ENCODE results near the gene KDM4C. TPM values are rescaled to one million over a fixed set of nuclear protein-coding genes. Genes with fewer than 3 reads are reported as not detected.

Gene KDM4C
- total and polyA plus RNA-seq, 8 donors, result 6.7 to 129 (median 79.9) TPM

- intact Hi-C loops (cut with DNase I; ENCODE audit: low total_unique reads), result no loop called here
- no peaks in the 10 kb centered on the region for H3K9me3 ChIP-seq
- TF ChIP-seq POLR2AphosphoS5 (IDR thresholded peaks at IDR 0.05) (no peak), POLR2A (IDR thresholded peaks at IDR 0.05) (no peak), EP300 (IDR thresholded peaks at IDR 0.05) (no peak), CTCF (IDR thresholded peaks at IDR 0.05) (no peak)
- H3K27me3 ChIP-seq, result no peaks in the 10 kb centered on the region
- no peak for DNase-seq
- no peak overlapping the region for H3K4me3 ChIP-seq
- peaks cover under 1 to 23% (median 11%) of the 10 kb centered on the region in 4 donors for H3K4me1 ChIP-seq
- peaks cover 0 to 7% (median 3%) of the 10 kb centered on the region in 4 donors for H3K36me3 ChIP-seq
- no peak overlapping the region for H3K27ac ChIP-seq
Measured at GRCh38 chr9:6920041-6920440, 162.3 kb downstream of the KDM4C start.

GRCh38 chr9:6921315-6921714 is 163.5 kb downstream of the KDM4C start:
- Histone ChIP-seq H3K27me3 (no peaks in the 10 kb centered on the region), H3K27ac (no peak overlapping the region), H3K4me3 (no peak overlapping the region), H3K36me3 (peaks cover 0 to 7% (median 3%) of the 10 kb centered on the region in 4 donors), H3K9me3 (no peaks in the 10 kb centered on the region), H3K4me1 (peaks cover 13 to 32% (median 18%) of the 10 kb centered on the region in 4 donors)
- TF ChIP-seq CTCF (IDR thresholded peaks at IDR 0.05) (no peak), POLR2AphosphoS5 (IDR thresholded peaks at IDR 0.05) (no peak), POLR2A (IDR thresholded peaks at IDR 0.05) (no peak), EP300 (IDR thresholded peaks at IDR 0.05) (no peak)
- 83 to 93% (median 88%) methylated on average over 5 of the region's 5 CpGs for WGBS, 5 donors
- DNase-seq, result no peak
- intact Hi-C loops (cut with DNase I; ENCODE audit: low total_unique reads), result no loop called here

GRCh38 chr9:6922124-6922676 is 164.4 kb downstream of the KDM4C start:
- intact Hi-C loops (cut with DNase I; ENCODE audit: low total_unique reads), result no loop called here
- Histone ChIP-seq H3K36me3 (peaks cover 0 to 7% (median 3%) of the 10 kb centered on the region in 4 donors), H3K4me3 (no peak overlapping the region), H3K4me1 (peaks cover 13 to 32% (median 22%) of the 10 kb centered on the region in 4 donors), H3K27ac (no peak overlapping the region), H3K27me3 (no peaks in the 10 kb centered on the region), H3K9me3 (no peaks in the 10 kb centered on the region)
- no peak for DNase-seq
- 85 to 94% (median 89%) methylated on average over 2 of the region's 2 CpGs for WGBS, 5 donors
- TF ChIP-seq EP300 (IDR thresholded peaks at IDR 0.05), result no peak
- TF ChIP-seq POLR2AphosphoS5 (IDR thresholded peaks at IDR 0.05), result no peak
- TF ChIP-seq CTCF (IDR thresholded peaks at IDR 0.05), result no peak
- no peak for TF ChIP-seq POLR2A (IDR thresholded peaks at IDR 0.05)

GRCh38 chr9:6922680-6923079 is 164.9 kb downstream of the KDM4C start:
- peaks cover 0 to 7% (median 3%) of the 10 kb centered on the region in 4 donors for H3K36me3 ChIP-seq
- H3K4me3 ChIP-seq, result no peak overlapping the region
- no peaks in the 10 kb centered on the region for H3K9me3 ChIP-seq
- intact Hi-C loops (cut with DNase I; ENCODE audit: low total_unique reads), result no loop called here
- DNase-seq, result no peak
- peaks cover 13 to 32% (median 24%) of the 10 kb centered on the region in 4 donors for H3K4me1 ChIP-seq
- WGBS, 5 donors, result 78 to 90% (median 80%) methylated on average over 2 of the region's 2 CpGs
- no peak overlapping the region for H3K27ac ChIP-seq
- no peaks in the 10 kb centered on the region for H3K27me3 ChIP-seq
- TF ChIP-seq POLR2A (IDR thresholded peaks at IDR 0.05) (no peak), POLR2AphosphoS5 (IDR thresholded peaks at IDR 0.05) (no peak), EP300 (IDR thresholded peaks at IDR 0.05) (no peak), CTCF (IDR thresholded peaks at IDR 0.05) (no peak)
